ENCODE measurements around the gene MED16. TPM values are rescaled to one million over a fixed set of nuclear protein-coding genes. Genes with fewer than 3 reads are reported as not detected.

The MED16 gene, protein sequence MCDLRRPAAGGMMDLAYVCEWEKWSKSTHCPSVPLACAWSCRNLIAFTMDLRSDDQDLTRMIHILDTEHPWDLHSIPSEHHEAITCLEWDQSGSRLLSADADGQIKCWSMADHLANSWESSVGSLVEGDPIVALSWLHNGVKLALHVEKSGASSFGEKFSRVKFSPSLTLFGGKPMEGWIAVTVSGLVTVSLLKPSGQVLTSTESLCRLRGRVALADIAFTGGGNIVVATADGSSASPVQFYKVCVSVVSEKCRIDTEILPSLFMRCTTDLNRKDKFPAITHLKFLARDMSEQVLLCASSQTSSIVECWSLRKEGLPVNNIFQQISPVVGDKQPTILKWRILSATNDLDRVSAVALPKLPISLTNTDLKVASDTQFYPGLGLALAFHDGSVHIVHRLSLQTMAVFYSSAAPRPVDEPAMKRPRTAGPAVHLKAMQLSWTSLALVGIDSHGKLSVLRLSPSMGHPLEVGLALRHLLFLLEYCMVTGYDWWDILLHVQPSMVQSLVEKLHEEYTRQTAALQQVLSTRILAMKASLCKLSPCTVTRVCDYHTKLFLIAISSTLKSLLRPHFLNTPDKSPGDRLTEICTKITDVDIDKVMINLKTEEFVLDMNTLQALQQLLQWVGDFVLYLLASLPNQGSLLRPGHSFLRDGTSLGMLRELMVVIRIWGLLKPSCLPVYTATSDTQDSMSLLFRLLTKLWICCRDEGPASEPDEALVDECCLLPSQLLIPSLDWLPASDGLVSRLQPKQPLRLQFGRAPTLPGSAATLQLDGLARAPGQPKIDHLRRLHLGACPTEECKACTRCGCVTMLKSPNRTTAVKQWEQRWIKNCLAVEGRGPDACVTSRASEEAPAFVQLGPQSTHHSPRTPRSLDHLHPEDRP
- total RNA-seq: 28.8 TPM
- long read RNA-seq, transcript MED16-204 (15 exons, 3,420 nt): major isoform, 34 of 65 reads
- long read RNA-seq, partial matches to known transcripts: 27 of 65 reads
- long read RNA-seq, other reads (novel, unspliced or antisense): 4 of 65 reads

DNA sequence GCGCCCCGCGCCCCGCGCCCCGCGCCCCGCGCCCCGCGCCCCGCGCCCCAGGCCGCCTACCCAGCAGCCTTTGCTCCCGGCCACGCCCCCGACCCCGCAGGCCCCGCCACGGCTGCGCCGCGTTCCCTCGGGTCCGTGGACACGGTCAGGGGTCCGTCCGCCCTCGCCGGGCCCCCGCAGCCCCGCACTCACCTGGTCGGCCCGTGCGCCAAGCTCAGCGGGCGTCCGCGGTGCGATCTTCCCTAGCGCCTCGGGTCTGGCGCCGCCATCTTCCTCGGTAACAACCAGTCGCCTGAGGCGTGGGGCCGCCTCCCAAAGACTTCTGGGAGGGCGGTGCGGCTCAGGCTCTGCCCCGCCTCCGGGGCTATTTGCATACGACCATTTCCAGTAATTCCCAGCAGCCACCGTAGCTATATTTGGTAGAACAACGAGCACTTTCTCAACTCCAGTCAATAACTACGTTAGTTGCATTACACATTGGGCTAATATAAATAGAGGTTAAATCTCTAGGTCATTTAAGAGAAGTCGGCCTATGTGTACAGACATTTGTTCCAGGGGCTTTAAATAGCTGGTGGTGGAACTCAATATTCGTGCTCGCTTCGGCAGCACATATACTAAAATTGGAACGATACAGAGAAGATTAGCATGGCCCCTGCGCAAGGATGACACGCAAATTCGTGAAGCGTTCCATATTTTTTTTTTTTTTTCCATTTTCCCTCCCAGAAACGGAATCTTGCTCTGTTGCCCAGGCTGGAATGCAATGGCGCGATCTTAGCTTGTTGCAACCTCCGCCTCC, at the start of gene MED16, which contains the start of gene RNU6-9:
Gene MED16 (minus strand): TSS at position 294 of the 796 bp plus-strand sequence. CDS start 2,056 bp downstream, outside the sequence.
Gene RNU6-9 (plus strand): TSS at position 591 of the 796 bp plus-strand sequence.
- peak; percentile 98 for DNase-seq (ENCODE audit: low spot score)

DNA sequence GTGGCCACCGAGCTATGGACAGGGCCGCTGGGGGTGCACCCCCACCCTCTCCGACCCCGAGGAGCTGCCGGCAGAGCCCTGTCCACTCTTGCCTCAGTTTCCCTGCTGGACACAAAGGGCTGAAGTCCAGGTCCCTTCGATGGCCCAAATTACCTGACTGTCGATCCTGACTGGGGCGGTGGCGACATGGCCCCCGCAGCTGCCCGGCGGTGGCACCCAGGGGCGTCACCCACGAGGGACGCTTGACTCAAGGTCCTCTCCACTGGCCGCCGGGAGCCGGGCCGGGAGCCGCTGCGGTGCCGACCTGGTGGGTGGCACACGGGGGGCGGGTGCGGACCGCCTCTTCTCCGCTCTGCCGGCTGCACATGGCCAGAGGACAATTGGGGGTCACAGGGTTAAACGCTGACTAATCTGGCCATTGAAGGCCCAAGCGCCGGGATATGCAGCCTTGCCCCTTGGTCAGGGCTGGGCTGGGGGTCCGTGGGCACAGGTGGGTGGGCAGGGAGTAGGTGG, 49.2 kb upstream of the MED16 start:
- DNase-seq (ENCODE audit: low spot score): no peak

DNA sequence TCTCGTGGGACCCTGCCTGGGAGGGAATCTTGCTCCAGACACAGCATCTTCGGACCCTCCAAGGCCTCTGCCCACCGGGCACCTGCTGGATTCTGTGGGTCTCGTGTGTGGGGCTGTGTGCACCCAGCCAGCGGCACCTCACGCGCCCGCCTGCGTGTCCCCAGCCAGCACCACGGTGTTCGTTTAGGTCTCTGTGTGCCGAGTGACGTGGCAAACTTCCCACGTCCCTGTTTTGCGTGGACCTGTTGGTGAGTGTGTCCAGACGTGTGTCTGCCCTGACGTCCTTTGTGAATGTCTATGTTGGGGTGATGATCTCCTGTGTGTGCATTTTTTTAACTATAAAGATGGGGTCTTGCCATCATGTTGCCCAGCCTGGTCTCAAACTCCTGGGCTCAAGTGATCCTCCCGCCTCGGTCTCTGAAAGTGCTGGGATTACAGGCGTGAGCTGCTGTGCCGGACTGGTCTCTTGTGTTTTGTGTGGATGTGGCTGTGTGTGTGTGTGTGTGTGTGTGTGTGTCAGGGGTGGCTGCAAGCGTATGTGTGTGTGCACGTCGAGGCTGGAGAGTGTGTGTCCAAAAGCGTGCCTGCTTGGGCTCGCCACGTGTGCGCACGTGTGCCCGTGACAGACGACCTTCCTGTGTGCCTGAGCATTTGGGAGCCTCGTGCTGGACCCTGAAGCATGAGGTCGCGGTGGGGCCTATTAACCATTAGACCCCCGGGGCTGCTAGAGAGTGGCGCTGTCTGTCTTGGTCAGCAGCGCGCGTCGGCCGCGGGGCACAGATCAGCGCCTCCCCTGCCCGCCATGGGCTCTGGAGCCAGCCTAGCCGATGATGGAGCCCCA, 48.5 kb upstream of the MED16 start:
- DNase-seq (ENCODE audit: low spot score): no peak

DNA sequence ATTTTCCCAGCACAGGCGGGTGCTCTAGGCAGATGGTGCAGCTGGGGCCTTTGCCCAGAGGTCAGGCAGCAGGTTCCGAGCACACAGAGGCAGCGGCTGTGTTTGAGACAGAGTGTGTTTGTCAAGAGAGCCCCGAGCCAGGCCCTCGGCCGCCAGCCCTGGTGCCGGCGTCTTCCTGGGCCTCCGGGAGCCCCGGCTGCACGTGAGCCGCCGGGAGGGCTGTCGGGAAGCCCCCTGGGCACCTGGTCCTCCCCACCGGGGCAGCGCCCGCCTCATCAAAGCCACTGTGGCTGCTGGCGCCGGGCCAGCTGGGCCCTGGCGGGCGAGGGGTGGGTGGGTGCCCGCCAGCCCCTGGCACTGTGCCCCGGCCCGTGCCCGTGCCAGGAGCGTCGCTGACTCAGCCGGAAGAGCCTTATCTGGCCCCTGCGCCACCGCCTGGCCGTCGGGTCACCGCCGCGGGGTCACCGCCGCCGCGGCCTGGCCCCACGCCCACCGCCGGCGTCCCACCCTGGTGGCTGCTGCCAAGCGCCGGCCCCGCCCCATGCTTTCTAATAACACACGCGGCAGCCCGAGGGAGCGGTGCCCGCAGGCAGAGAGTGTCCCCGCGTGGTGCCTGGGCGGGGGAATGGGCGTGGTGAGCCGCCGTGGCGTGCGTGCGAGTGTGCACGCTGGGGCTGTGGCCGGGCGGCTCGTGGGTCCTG, 47.8 kb upstream of the MED16 start:
- DNase-seq (ENCODE audit: low spot score): peak; percentile 95

DNA sequence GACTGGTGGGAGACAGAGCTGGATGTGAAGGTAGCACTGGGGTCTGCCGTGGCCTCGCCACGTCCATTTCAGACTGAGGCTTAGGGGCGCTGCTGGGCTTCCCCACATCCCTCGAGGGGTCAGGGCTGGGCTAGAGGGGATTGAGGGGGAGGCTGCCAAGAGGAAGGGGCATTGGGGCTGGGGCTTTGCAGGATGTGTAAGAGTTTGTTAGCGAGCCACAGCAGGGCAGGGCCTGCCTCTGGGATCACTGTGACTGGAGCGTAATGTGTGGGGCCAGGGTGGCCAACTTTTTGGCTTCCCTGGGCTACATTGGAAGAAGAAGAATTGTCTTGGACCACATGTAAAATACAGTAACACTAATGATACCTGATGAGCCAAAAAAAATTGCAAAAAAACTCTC, 46.9 kb upstream of the MED16 start:
- DNase-seq (ENCODE audit: low spot score): no peak

DNA sequence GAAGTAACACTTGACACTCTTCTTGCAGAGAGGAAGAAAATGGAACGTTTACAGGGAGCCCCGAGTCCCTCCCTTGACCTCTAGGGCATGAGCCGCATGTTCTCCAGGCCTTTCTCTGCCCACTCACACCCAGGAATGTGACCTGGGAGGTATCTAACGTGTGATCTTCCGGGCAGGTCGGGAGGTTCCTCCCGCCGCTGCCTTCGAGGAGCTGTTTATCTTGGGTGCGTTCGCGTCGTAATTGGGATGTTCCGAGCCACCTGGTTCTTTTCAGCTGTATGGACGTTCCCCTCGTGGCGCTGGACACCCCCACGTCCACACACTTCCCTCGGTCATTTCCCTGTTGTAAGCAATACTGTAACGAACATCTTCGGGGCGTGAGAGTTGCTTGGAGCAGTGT, 46.5 kb upstream of the MED16 start:
- DNase-seq (ENCODE audit: low spot score): no peak

DNA sequence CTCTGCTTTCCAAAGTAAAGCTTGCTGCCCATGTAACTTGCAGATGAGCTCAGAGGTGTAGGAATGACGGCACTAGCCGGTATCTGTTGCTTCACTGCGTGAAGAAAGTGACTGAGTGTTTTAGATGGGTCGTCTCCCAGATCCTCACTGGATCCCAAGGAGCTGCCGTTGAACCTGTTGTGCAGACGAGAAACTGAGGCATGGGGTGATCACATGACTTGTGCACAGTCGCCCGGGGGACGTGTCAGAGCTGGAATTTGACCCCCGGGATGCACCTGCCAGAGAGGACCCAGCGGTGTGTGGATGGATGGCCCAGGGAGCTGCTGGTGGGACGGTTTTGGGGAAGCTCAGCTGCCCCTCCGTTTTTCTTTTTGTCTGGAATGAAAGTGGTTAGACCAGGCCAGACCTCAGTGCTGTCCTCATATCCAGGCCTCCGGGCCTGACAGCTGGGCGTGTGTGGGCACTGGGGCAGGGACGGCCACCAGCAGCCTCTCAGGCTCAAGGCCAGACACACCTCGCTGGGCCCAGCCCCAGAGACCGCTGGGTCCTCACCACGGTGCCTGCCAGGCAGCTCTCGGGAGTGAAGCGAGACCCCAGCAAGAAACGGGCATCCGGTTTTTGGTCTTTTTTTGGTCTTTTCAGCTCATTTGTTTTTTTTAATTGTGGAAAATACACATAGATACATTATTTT, 45.4 kb upstream of the MED16 start:
- no peak for DNase-seq (ENCODE audit: low spot score)

DNA sequence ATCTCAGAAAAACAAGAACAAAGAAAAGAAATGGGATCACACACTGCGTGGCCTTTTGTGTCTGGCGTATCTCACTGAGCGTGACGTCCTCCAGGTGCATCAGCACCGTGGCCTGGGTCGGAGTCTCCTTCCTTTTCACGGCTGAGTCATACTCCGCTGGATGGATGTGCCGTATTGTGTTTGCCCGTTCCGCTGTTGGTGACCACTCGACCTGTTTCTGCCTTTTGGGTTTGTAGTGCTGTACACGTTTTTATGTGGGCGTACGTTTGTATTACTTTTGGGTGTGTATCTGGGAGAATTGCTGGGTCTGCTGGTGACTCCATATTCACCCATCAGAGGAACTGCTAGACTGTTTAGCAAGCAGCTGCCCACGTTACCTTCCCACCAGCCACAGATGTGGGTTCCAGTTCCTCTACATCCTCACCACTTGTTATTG, 44.3 kb upstream of the MED16 start:
- DNase-seq (ENCODE audit: low spot score): no peak

DNA sequence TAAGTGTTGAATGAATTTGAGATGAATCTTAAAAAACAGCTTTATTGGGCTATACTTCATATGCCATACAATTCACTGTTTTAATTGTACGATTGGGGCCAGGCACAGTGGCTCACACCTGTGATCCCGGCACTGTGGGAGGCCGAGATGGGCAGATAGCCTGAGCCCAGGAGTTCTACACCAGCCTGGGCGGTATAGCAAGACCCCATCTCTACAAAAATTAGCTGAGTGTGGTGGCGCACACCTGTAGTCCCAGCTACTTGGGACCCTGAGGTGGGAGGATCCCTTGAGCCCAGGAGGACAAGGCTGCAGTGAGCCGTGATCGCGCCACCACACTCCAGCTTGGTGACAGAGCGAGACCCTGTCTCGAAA, 43.2 kb upstream of the MED16 start:
- DNase-seq (ENCODE audit: low spot score): no peak

DNA sequence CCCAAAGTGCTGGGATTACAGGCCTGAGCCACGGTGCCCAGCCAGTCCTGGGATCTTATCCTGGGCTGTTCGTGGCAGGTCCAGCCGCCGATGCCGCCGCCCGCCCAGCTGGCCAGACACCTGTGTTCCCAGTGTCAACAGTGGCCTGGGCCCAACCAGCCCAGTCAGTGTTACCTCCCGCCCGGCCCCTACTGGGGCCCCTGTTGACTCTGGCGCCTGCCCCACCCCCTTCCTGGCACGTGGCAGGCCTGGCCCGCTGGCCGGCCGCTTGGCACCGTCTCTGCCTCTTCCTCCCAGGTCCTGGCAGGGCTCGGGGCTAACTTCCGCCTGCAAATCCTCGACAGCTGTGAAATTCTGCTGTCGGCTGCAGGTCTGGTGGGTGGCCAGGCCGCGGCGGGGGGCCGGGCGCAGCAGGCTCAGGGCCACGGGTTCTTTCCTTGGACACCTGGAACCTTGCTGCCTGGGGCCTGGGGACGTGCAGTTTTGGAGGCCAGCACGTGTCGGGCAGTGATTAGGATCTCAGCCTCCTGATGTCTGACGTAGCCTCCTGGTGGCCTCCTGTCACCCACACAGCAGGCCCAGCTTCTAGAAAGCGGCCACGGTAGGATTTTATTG, 42.0 kb upstream of the MED16 start:
- DNase-seq (ENCODE audit: low spot score): peak; percentile 94

DNA sequence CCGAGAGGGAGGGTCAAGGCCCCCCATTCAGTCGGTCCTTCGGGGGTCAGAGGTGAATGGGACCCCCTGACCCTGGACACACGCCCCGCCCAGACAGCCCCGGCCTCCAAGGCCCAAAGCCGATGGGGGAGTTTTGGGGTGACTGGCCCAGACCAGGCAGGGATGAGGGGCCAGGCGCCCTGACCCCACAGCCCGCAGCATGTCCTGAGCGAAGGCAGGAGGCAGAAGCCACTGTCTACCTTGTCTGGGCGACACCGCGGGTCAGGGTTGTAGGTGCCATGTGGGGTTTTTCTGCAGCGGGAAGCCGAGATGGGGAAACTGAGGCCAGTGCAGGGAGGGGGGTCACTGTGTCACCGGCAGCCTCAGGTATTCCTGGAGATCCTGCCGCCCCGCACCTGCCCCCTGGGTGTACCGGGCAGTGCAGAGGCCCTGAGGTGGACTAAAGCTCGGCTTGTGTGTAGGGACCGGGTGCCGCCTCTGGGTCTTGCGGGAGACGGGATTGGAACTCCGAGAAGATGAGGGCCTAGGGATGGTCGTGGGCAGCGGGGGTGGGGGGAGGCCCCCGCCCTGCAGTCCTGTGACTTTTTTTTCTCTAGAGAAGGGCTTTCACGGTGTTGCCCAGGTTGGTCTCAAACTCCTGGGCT, 41.3 kb upstream of the MED16 start:
- no peak for DNase-seq (ENCODE audit: low spot score)

DNA sequence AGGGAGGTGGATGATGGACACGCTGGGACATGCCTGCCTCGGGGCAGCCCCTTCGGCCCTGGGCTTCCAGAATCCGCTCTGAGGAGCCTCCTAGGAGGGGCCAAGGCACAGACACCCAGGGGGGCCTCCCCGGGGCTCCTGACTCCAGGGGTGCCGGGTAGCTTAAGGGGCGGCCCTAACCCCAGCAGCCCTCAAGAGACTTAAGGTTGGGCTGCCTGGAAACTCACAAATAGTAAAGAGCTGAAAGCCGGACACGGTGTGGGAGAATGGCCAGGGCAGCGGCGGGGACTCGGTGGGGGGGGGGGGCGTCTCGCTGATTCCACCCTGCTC, 40.5 kb upstream of the MED16 start:
- DNase-seq (ENCODE audit: low spot score): no peak

DNA sequence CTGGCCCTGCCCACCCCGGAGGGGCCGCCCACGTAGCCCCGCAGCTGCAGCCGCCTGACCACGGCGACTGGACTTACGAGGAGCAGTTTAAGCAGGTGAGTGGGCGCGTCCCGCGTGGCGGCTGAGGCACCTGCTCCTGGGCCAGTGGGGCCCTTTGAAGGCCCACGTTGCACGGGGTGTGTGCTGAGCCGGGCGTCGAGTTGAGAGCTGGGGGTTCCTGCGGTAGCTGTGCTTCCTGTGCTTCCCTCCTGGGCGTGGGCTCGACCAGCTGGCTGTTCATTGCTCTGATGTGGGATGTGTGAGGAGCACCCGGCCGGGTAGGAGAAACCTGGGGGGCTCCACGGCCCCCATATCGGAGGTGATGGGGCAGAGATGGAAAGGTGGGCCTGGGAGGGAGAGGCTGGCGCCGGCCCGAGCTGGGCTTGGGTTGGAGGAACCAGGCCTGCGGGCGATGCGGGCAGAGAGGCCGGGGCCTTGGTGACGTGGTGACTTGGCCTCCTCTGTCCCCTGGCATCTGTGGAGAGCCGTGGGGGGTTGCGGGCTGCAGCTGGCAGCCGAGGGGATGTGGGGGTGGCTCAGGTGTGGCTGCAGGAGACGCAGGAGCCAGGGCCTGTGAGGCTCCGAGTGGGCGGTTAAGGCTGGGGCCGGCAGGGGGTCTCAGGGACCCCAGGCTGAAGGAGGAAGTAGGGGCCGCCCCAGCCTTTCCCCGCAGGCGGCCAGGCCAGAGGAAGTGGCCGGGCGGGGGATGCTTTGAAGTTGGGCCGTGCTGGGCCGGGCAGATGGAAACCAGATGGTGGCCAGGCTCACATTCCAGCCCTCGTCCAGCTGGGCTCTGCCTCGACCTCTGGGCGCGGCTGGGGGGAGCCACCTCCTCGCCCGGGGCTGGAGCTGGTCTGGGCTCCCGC, 39.9 kb upstream of the MED16 start:
- DNase-seq (ENCODE audit: low spot score): no peak

DNA sequence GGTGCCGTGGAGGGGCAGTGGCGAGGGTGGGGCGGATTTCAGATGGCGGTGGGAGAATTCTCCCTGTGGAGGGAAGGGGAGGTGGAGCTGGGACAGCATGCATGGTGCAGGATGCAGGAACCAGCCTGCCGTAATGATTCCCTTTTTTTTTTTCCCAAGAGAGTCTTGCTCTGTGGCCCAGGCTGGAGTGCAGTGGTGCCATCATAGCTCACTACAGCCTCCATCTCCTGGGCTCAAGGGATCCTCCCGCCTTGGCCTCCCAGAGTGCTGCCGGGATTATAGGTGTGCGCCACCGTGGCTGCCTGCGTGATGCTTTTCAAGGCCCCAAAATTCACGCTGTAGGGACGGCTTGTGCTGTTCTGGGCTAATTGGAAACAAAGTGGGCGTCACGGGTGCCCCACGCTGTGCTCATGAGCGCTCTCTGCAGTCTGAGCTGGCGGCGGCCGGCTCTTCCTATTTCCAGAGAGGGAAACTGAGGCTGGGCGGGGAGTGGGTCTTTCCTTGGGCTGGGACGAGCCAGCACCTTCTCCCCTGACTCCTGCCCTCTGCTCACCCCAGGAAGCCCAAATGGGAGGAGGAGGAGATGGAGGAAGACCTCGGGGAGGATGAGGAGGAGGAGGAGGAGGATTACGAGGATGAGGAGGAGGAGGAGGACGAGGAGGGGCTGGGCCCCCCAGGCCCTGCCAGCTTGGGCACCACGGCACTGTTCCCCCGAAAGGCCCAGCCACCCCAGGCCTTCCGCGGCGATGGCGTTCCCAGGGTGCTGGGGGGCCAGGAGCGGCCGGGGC, 39.1 kb upstream of the MED16 start:
- no peak for DNase-seq (ENCODE audit: low spot score)

DNA sequence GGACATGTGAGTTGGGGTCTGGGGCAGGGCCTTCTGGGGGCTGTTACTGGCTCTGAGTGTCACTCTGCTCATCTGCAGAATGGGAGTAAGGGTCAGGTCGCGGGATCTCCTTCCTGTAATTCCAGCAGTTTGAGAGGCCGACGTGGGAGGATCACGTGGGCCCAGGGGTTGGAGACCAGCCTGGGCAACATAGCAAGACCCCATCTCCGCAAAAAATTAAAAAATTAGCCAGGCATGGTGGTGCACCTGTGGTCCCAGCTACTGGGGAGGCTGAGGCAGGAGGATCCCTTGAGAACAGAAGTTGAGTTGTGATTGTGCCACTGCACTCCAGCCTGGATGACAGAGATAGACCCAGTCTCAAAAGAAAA, 36.9 kb upstream of the MED16 start:
- no peak for DNase-seq (ENCODE audit: low spot score)

Data from mesenteric fat pad (tissue), 1 donor.